Left cardiac atrium (tissue), 4 donors: ENCODE data around the gene MVB12B. TPM values are rescaled to one million over a fixed set of nuclear protein-coding genes. Genes with fewer than 3 reads are reported as not detected.
A peak's percentile ranks its signal among the peaks of the same experiment; 100 is the strongest.
"Not testable (repeated sequence)": the region's sequence is repeated elsewhere in the genome, so short reads cannot be mapped to it uniquely, and the experiment has no call there.

Experiments
- ATAC-seq, 2 donors: fragments of 200-7000 bp; cut with Tn5 transposase; one replicate each; pipeline ENCODE4 v1.9.1; 2020; ENCODE audit warnings: mild to moderate bottlenecking in 2 of 2, moderate library complexity in 2 of 2
- DNase-seq: peaks from one replicate; pipeline ENCODE4 v3.0.0-alpha.2; 2020
- intact Hi-C, 2 donors: fragments of 100-400 bp; cut with DNase I; formaldehyde crosslinking; loops; one replicate each; pipeline versions ENCODE4 v1.14.1 to v1.15.1; 2022 to 2023
- total RNA-seq, 2 donors: library from RNA; stranded (reverse); fragmentation: NEBNext Ultra II Directional; extraction: Animal tissue kit (Norgen Biotek cat#: 25700); gene quantifications; one replicate each; pipeline ENCODE4 v1.2.1, GENCODE V29; 2021
- donor health status: DM: no; HTN: yes; CAD: no.
- donor health status: DM: no; HTN: yes; CAD: no; lungs with severe emphysema.
- donor health status: DM: yes; HTN: yes; CAD: no.
- donor health status: Dilated cardiomyopathy.

The MVB12B gene
- total RNA-seq, 2 donors from 2014 or later: 9.7 to 12.3 TPM

- no peak for ATAC-seq
- intact Hi-C loops: no loop called here
- DNase-seq: no peak
These were observed 221.7 kb downstream of the MVB12B start for GRCh38 chr9:126548312-126548711.

DNA sequence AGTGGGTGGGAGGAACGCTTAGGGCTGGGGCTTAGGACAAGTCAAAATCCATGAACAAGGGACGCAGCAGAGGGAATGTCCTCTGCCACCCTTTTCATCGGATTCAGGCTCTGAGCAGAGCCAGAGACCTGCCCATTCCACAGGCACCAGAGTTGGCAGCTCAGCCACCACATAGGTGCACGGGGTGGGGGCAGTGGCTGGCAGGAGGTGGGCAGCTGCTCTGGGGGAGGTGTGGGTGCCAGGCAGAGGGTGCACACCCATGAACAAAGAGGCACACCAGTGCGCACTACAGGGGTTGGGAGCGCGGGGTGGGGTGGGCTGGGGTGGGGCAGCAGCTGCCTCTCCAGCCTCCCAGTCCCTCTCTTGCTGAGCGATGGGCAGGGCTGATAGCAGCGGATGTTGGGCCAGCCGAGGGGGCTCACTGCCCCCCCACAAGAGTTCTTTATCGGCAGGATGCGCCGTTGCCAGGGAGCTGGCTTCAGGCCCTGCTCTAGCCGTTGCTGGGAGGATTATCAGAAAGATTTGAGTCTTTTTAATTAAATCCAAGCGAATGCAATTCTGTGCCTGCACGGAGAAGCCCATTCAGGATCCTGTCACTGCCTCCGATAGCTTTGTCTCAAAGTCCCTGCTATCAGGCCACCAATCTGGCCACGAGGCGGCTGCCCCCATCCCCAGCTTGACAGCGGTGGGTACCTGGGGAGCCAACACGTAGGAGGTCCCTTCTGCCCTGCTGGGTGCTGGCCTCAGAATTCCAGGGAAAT, 222.8 kb downstream of the MVB12B start:
- DNase-seq: no peak
- no peak for ATAC-seq
- intact Hi-C loops: no loop called here

GRCh38 chr9:126550891-126551351, 224.3 kb downstream of the MVB12B start:
- peak in 1 of 2 donors; percentile 35 for ATAC-seq
- intact Hi-C loops: no loop called here
- DNase-seq: no peak

DNA sequence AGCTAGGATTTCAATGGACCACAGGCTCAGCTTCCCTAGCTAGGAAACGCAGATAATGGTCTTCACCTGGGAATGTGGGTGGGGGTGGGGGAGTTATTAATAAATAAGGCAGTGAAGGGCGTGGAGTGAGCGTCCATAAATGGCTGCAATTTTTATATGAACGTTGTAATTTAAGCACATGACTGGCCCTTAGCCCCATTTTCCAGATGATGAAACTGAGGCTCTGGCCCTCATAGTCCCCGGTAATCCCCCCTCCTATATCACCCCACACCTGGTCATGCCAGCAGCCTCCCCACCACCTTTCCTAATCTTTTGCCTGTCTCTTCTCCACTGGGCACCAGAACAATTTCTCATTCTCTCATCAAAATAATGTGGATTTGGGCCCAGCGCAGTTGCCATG, 225.2 kb downstream of the MVB12B start:
- ATAC-seq: no peak

GRCh38 chr9:126554292-126554691, 227.7 kb downstream of the MVB12B start:
- intact Hi-C loops: no loop called here
- DNase-seq: no peak
- no peak for ATAC-seq

More for the DNA sequence above, 225.2 kb downstream of the MVB12B start:
- DNase-seq: no peak
- intact Hi-C loops: no loop called here

DNA sequence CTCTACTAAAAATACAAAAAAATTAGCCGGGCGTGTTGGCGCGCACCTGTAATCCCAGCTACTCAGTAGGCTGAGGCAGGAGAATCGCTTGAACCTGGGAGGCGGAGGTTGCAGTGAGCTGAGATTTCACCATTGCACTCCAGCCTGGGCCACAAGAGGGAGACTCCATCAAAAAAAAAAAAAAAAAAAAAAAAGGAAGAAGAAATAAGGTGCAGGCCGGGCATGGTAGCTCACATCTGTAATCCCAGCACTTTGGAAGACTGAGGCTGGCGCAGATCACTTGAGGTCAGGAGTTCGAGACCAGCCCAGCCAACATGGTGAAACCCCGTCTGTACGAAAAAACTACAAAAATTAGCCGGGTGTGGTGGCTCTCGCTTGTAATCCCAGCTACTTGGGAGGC, 228.8 kb downstream of the MVB12B start:
- intact Hi-C loops: loop anchor here in 1 of 2 donors (5.0 kb wide), 1 partner anchor 38 kb away; no protein-coding TSS in a partner anchor
- not testable (repeated sequence) for ATAC-seq, DNase-seq
